GM20000 (cell line): ENCODE data around the gene RALGPS1.

Source experiments
- DNase-seq: peaks from one replicate; pipeline ENCODE4 v3.0.0; 2012; ENCODE audit warnings: low spot score
- CTCF ChIP-seq: IDR thresholded peaks from 2 replicates; pipeline ENCODE4 v1.5.1; 2012; ENCODE audit warnings: mild to moderate bottlenecking, control low read depth; ENCODE audit errors: extremely low read depth, missing control alignments

RALGPS1 gene

GRCh38 chr9:127154390-127155191 is 240.0 kb downstream of the RALGPS1 start:
- DNase-seq = peak; percentile 41
- no peak for TF ChIP-seq CTCF

- no peak for TF ChIP-seq CTCF
- no peak for DNase-seq
Observed at GRCh38 chr9:127155314-127155960, 240.9 kb downstream of the RALGPS1 start.

GRCh38 chr9:127158786-127159324 is 244.3 kb downstream of the RALGPS1 start:
- TF ChIP-seq CTCF = no peak
- DNase-seq = no peak

GRCh38 chr9:127159325-127159801 is 244.8 kb downstream of the RALGPS1 start:
- no peak for DNase-seq
- no peak for TF ChIP-seq CTCF

GRCh38 chr9:127159949-127160610 is 245.5 kb downstream of the RALGPS1 start:
- no peak for TF ChIP-seq CTCF

GRCh38 chr9:127161081-127161624 is 246.6 kb downstream of the RALGPS1 start:
- TF ChIP-seq CTCF = no peak

More at GRCh38 chr9:127159949-127160610, 245.5 kb downstream of the RALGPS1 start:
- no peak for DNase-seq

More at GRCh38 chr9:127161081-127161624, 246.6 kb downstream of the RALGPS1 start:
- no peak for DNase-seq
